PC-9 (cell line): ENCODE results near the gene NOTO. TPM values are rescaled to one million over a fixed set of nuclear protein-coding genes. Genes with fewer than 3 reads are reported as not detected.

Source experiments
- BruUV-seq: library from RNA; stranded (reverse); fragments of 400-500 nt; replicated peaks from 2 replicates; lab custom pipeline; 2021; lab: Mats Ljungman, UMichigan
- CTCF ChIA-PET: fragments of 300-600 bp; sonication (Branson Sonifier 250); formaldehyde crosslinking; loops from one replicate; lab custom pipeline; 2022; ENCODE audit warnings: antibody characterized with exemption; lab: Charles Lee
- POLR2A ChIA-PET: fragments of 300-600 bp; sonication (Branson Sonifier 250); formaldehyde crosslinking; loops from one replicate; lab custom pipeline; 2022; ENCODE audit warnings: antibody characterized with exemption; ENCODE audit not compliant: unreplicated experiment; lab: Charles Lee
- DNase-seq, 2 experiments: peaks; one replicate each; pipeline versions ENCODE4 v3.0.0 to v3.0.0-alpha.2; 2015 to 2022; ENCODE audit warnings: mixed read lengths in 1 of 2
- H2AFZ ChIP-seq: fragments of 200-600 bp; sonication (generic); 2 replicates; pipeline ENCODE4 v1.8.1; 2017; ENCODE audit warnings: antibody characterized with exemption
- H3F3A ChIP-seq: fragments of 200-600 bp; sonication (generic); 2 replicates; pipeline ENCODE4 v1.8.1; 2017; ENCODE audit warnings: antibody characterized with exemption, mild to moderate bottlenecking, low read depth; ENCODE audit not compliant: insufficient read depth
- H3K27ac ChIP-seq: fragments of 200-600 bp; sonication (generic); 2 replicates; pipeline ENCODE4 v1.6.1; 2016; ENCODE audit warnings: mixed run types
- H3K27me3 ChIP-seq: fragments of 200-600 bp; sonication (generic); 2 replicates; pipeline ENCODE4 v1.6.1; 2016; ENCODE audit warnings: low read depth, mixed run types; ENCODE audit not compliant: insufficient read depth
- H3K36me3 ChIP-seq: fragments of 200-600 bp; sonication (generic); 2 replicates; pipeline ENCODE4 v1.6.1; 2016; ENCODE audit warnings: low read depth, mixed run types
- H3K4me1 ChIP-seq: fragments of 200-600 bp; sonication (generic); replicated peaks from 2 replicates; pipeline ENCODE4 v1.6.1; 2016; ENCODE audit warnings: mixed run types; ENCODE audit not compliant: insufficient read depth
- H3K4me2 ChIP-seq: fragments of 200-600 bp; sonication (generic); 2 replicates; pipeline ENCODE4 v1.6.1; 2017; ENCODE audit warnings: mixed run types
- H3K4me3 ChIP-seq: fragments of 200-600 bp; sonication (generic); 2 replicates; pipeline ENCODE4 v1.6.1; 2016; ENCODE audit warnings: mixed run types
- H3K79me2 ChIP-seq: fragments of 200-600 bp; sonication (generic); 2 replicates; pipeline ENCODE4 v1.6.1; 2017; ENCODE audit warnings: low read depth, mixed run types
- H3K9me2 ChIP-seq: fragments of 200-600 bp; sonication (generic); 2 replicates; pipeline ENCODE4 v1.8.1; 2017; ENCODE audit warnings: mild to moderate bottlenecking; ENCODE audit not compliant: insufficient read depth
- H3K9me3 ChIP-seq: fragments of 200-600 bp; sonication (generic); 2 replicates; pipeline ENCODE4 v1.8.1; 2016; ENCODE audit warnings: low read depth; ENCODE audit not compliant: insufficient read depth
- H4K20me1 ChIP-seq: fragments of 200-600 bp; sonication (generic); 2 replicates; pipeline ENCODE4 v1.8.1; 2017; ENCODE audit not compliant: insufficient read depth
- CTCF ChIP-seq: fragments of 200-600 bp; sonication (generic); conservative IDR thresholded peaks from 2 replicates; pipeline ENCODE4 v1.6.1; 2017; ENCODE audit warnings: mixed run types, antibody characterized with exemption, mild to moderate bottlenecking, moderate library complexity
- EZH2 ChIP-seq: fragments of 200-600 bp; sonication (generic); IDR thresholded peaks from 2 replicates; pipeline ENCODE4 v1.8.0; 2017; ENCODE audit warnings: antibody characterized with exemption, low read depth
- intact Hi-C: fragments of 100-400 bp; cut with micrococcal nuclease; formaldehyde crosslinking; loops from one replicate; pipeline ENCODE4 v1.10.0; 2022; ENCODE audit not compliant: unreplicated experiment
- total RNA-seq: library from RNA; stranded (reverse); gene quantifications from 2 replicates; pipeline ENCODE4 v1.2.3, GENCODE V29; 2021

The NOTO gene
- total RNA-seq, 1 experiment from 2014 or later, result not detected

DNA sequence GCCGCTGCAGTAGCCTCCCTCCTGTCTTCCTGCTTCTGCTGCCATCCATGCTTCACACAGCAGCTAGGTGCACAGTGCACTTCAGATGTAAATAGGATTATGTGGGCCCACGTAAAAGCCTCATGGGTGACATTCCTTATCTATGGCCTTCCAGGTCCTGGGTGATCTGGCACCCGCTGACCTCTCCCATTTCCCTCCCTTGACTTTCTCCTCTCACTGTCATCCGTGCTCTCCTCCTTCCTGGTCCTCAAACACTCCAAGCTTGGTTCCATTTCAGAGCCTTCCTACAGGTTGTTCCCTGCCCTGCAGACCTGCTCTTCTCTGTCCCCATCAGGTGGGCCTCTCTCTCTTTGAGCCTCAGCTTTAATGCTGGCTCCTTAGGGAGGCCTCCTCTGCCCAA, 7.6 kb downstream of the NOTO start:
- H3K4me1 ChIP-seq, result peaks cover 3% of the 10 kb centered on the region; the same call in 1 of the 2 replicates
- DNase-seq, result no peak
- H3K9me2 ChIP-seq, result no peaks in the 10 kb centered on the region
- no peak overlapping the region for H3K27ac ChIP-seq
- no peak overlapping the region for H2AFZ ChIP-seq
- intact Hi-C loops, result no loop called here
- peaks cover 7% of the 10 kb centered on the region for H3K79me2 ChIP-seq
- H3K36me3 ChIP-seq, result no peaks in the 10 kb centered on the region
- no peaks in the 10 kb centered on the region for H4K20me1 ChIP-seq
- CTCF ChIA-PET, result no interaction called here
- H3K27me3 ChIP-seq, result no peaks in the 10 kb centered on the region
- peaks cover 10% of the 10 kb centered on the region for H3F3A ChIP-seq
- no peak for TF ChIP-seq CTCF
- TF ChIP-seq EZH2, result no peak
- POLR2A ChIA-PET, result no interaction called here
- no peak overlapping the region for H3K4me2 ChIP-seq
- no TSS peak for BruUV-seq
- no peak overlapping the region for H3K4me3 ChIP-seq
- H3K9me3 ChIP-seq, result no peaks in the 10 kb centered on the region

GRCh38 chr2:73210696-73211095, 8.3 kb downstream of the NOTO start:
- Histone ChIP-seq H3K4me3 (no peak overlapping the region), H2AFZ (no peak overlapping the region), H3K4me1 (peaks cover 10% of the 10 kb centered on the region; the same call in 1 of the 2 replicates), H3K27me3 (no peaks in the 10 kb centered on the region), H3K36me3 (no peaks in the 10 kb centered on the region), H3K79me2 (peaks cover 14% of the 10 kb centered on the region), H3K9me2 (no peaks in the 10 kb centered on the region), H3F3A (peaks cover 10% of the 10 kb centered on the region), H4K20me1 (no peaks in the 10 kb centered on the region; the same call in 1 of the 2 replicates), H3K27ac (no peak overlapping the region), H3K4me2 (no peak overlapping the region), H3K9me3 (no peaks in the 10 kb centered on the region)
- intact Hi-C loops, result no loop called here
- POLR2A ChIA-PET, result no interaction called here
- TF ChIP-seq CTCF, result no peak
- TF ChIP-seq EZH2, result no peak
- no TSS peak for BruUV-seq
- CTCF ChIA-PET, result no interaction called here
- no peak for DNase-seq

- peaks cover 28% of the 10 kb centered on the region for H3K79me2 ChIP-seq
- DNase-seq, result no peak
- H3F3A ChIP-seq, result peaks cover 10% of the 10 kb centered on the region
- no peak overlapping the region for H3K4me3 ChIP-seq
- POLR2A ChIA-PET, result interaction anchor here (0.7 kb wide), 1 partner anchor 21 kb away, joined by 6 read pairs; the partner anchor contains the start of gene PRADC1
- BruUV-seq, result no TSS peak
- H3K27ac ChIP-seq, result no peak overlapping the region
- peak overlapping the region; percentile 63; the same call in 1 of the 2 replicates for H3K4me2 ChIP-seq
- H3K4me1 ChIP-seq, result peaks cover 10% of the 10 kb centered on the region; the same call in 1 of the 2 replicates
- no peaks in the 10 kb centered on the region for H3K27me3 ChIP-seq
- no peaks in the 10 kb centered on the region for H3K9me3 ChIP-seq
- H4K20me1 ChIP-seq, result no peaks in the 10 kb centered on the region; the same call in 1 of the 2 replicates
- TF ChIP-seq CTCF, result no peak
- no peak for TF ChIP-seq EZH2
- no peaks in the 10 kb centered on the region for H3K36me3 ChIP-seq
- CTCF ChIA-PET, result interaction anchor here (0.7 to 1.9 kb wide), 6 partner anchors 21 to 446 kb away, joined by 3 to 17 read pairs (median 4); partner anchors contain the start of genes CCT7 and PRADC1
- no peaks in the 10 kb centered on the region for H3K9me2 ChIP-seq
- no peak overlapping the region for H2AFZ ChIP-seq
- intact Hi-C loops, result loop anchor here (1.0 to 2.0 kb wide), 2 partner anchors 35 to 127 kb away; no protein-coding TSS in a partner anchor
These were observed 9.7 kb downstream of the NOTO start for GRCh38 chr2:73212098-73212447.
